NT2/D1 (cell line): ENCODE measurements around the gene GZF1.

ENCODE experiments used
- DNase-seq: peaks from one replicate; pipeline ENCODE4 v3.0.0-alpha.2; 2011; ENCODE audit warnings: low read depth, low spot score
- H3K27me3 ChIP-seq: 2 replicates; pipeline ENCODE4 v1.6.0; 2011; ENCODE audit warnings: mild to moderate bottlenecking; ENCODE audit not compliant: insufficient read length, insufficient read depth
- H3K36me3 ChIP-seq: 2 replicates; pipeline ENCODE4 v1.6.1; 2011; ENCODE audit warnings: mild to moderate bottlenecking, low read length, mixed read lengths; ENCODE audit not compliant: insufficient read depth, insufficient read length
- H3K4me1 ChIP-seq: 2 replicates; pipeline ENCODE4 v1.5.1; 2011; ENCODE audit not compliant: insufficient read depth, insufficient read length
- H3K4me3 ChIP-seq: 2 replicates; pipeline ENCODE4 v1.5.1; 2011; ENCODE audit warnings: low read depth; ENCODE audit not compliant: insufficient read length
- H3K9ac ChIP-seq: 2 replicates; pipeline ENCODE4 v1.6.0; 2011; ENCODE audit warnings: low read depth; ENCODE audit not compliant: insufficient read length
- H3K9me3 ChIP-seq: 2 replicates; pipeline ENCODE4 v1.5.1; 2011; ENCODE audit warnings: mild to moderate bottlenecking, low read length; ENCODE audit not compliant: insufficient read depth
- SUZ12 ChIP-seq: IDR thresholded peaks from 2 replicates; pipeline ENCODE4 v1.6.1; 2011; ENCODE audit not compliant: insufficient read length, insufficient read depth; ENCODE audit errors: extremely low read depth
- YY1 ChIP-seq: IDR thresholded peaks from 2 replicates; pipeline ENCODE4 v1.6.1; 2011; ENCODE audit not compliant: insufficient read length, insufficient read depth
- ZNF274 ChIP-seq: IDR thresholded peaks from 2 replicates; pipeline ENCODE4 v1.6.1; 2011; ENCODE audit warnings: mild to moderate bottlenecking, low read depth, low read length

The GZF1 gene

DNA sequence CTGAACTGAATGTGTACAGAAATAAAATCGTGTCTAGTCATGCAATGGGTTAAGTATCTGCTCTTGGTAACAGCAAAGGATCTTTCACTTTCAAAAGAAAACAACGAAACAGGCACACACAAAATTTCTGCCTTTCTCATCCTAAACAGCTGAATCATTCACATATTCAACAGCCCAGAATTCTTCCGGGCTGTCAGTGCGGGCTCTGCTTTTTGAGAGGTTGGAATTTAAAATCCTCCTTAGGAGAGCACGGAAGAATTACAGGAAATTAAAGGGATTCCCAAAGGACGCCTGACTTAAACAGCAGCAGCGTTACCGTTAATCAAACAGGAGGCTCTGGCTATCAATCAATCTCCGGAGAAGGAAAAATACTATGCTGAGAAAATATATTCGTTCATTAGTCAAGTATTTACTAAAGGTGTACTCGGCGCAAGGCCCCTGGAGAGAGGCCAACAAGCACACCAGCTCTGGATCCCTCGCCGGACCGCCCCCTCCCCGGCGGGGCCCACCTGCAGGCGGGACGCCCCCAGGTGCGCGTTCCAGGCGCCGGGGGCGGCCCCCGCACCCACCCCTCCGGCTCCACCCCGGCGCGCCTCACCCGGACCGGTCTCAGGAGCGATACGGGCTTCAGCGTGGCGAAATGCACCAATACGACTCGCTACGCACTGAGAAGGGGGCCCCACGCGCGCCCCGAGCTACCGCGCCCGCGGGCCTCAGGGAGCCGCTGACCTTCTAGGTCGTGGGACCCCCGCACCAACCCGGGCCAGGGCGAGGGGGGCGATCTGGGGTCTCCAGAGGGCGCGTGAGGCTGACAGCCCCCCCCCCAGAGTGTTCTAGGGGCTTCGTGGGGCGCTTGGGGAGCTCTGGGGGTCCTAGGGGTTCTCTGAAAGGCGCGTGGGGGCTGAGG, 58.3 kb downstream of the GZF1 start:
- peaks cover 4% of the 10 kb centered on the region; the same call in 1 of the 2 replicates for H3K9me3 ChIP-seq
- TF ChIP-seq YY1 (no peak), SUZ12 (no peak), ZNF274 (no peak)
- DNase-seq, result no peak
- no peaks in the 10 kb centered on the region for H3K4me1 ChIP-seq
- peak overlapping the region; percentile 89 for H3K9ac ChIP-seq
- H3K36me3 ChIP-seq, result no peaks in the 10 kb centered on the region
- H3K4me3 ChIP-seq, result peak overlapping the region; percentile 81
- H3K27me3 ChIP-seq, result no peaks in the 10 kb centered on the region

DNA sequence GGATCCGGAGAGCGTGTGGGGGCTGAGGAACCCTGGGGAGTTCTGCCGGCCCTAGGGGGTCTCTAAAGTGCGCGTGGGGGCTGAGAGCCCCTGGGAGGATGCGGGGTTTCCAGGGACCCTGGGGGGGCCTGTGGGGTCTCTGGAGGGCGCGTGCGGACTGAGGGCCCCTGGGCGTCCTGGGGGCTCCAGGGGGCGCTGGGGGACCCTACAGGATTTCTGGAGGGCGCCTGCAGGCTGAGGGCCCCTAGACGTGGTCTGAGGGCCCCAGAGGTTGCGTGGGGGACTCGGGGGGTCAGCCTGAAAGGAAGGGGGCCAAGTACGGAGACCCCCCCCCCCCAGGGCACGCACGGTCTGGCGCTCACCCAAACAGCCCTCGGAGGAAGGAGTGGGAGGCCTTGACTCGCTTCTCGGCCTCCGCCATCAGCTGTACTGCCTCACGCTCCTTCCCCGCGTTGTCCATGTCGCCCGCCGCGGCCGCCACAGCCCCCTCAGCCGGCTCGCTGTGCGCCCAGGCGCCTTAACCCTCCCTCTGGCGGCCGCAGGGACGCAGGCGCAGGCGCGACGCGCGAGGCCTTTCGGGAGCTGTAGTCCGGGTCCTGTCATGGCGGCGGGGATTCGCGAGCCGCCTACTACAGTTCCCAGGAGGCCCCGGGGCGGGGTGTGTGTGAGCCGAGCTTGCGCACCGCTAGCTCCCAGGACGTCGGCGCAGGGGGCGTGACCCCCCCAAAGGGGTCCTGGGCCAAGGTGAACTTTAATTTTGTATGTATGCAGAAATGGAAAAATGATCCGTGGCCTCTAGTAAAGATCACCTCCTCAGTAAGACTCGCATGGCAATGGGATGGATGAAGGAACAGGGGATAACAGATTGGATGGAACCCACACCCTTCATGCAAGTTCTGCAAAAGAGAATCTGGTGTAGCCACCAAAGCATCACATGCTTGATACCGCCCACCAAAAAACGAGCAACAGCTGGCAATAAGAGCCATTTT, 59.3 kb downstream of the GZF1 start, which contains the start of gene NAPB:
Gene NAPB, minus strand, starts transcription at position 546 of the 989 bp plus-strand sequence. Its CDS starts 86 bp downstream, at position 460.
- H3K4me1 ChIP-seq, result no peaks in the 10 kb centered on the region
- DNase-seq, result peak; percentile 86
- peak within 1 kb of the TSS; percentile 81 for H3K4me3 ChIP-seq
- no peaks in the 10 kb centered on the region for H3K27me3 ChIP-seq
- no peaks in the 10 kb centered on the region for H3K36me3 ChIP-seq
- H3K9ac ChIP-seq, result peak within 1 kb of the TSS; percentile 89
- peaks cover 7% of the 10 kb centered on the region; the same call in 1 of the 2 replicates for H3K9me3 ChIP-seq
- TF ChIP-seq ZNF274 (no peak), SUZ12 (no peak), YY1 (peak; percentile 58)
